Stimulated activated CD8-positive, alpha-beta memory T cell treated with anti-CD3 and anti-CD28 coated beads, Interleukin-15, amount 100 ng/mL, for 48 hours (primary cell): ENCODE results near the gene USP32.

Experiments used
- DNase-seq, 2 donors: peaks; one replicate each; pipeline ENCODE4 v3.0.0-alpha.2; 2020; ENCODE audit warnings: low read depth in 2 of 2

USP32 gene

GRCh38 chr17:60301649-60302048 is 90.3 kb downstream of the USP32 start:
- no peak for DNase-seq

GRCh38 chr17:60300949-60301348 is 91.0 kb downstream of the USP32 start:
- DNase-seq: no peak

GRCh38 chr17:60300011-60300410 is 91.9 kb downstream of the USP32 start:
- DNase-seq: no peak

DNA sequence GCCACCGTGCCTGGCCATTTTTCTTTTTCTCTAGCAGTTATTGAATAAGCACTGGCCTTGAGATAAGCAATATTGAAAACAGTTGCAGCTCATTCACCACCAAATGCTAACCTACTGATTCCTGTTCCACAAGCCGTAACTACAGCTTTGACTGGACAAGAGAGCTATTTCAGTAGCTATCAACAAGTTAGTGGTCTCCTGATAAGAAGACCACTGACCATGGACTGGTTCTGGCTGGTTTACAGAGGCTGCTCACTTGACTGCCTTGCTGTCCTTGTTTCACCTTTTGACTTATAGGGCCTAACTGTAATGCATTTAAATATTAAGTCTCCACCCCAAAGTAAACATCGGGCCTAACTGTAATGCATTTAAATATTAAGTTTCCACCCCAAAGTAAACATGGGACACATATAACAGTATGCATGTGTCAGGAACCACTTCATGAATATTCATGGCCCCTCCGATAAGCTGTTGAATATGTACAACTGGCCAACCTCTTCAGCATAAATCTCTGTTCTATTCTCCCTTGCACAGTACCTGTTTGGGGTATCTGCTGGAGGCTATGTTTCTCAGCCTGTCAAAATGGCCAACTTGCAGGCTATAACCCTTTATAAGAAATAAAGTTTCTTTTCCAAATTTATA is 94.1 kb downstream of the USP32 start:
- DNase-seq: no peak

DNA sequence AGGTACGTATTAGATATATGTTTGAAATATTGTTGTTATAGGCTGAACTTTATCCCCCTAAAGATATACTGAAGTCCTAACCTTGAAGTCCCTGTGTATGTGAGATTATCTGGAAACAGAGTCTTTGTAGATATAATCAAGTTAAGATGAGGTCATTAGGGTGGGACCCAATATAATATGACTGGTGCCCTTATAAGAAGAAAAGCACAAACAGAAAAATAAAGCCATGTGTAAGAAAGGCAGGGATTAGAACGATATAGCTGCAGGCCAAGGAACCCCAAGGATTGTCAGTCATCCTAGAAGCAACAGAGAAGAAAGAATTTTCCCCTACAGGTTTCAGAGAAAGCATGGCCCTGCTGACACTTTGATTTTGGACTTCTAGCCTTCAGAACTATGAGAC is 95.8 kb downstream of the USP32 start:
- DNase-seq: no peak

GRCh38 chr17:60293580-60294335 is 98.2 kb downstream of the USP32 start:
- DNase-seq: no peak

DNA sequence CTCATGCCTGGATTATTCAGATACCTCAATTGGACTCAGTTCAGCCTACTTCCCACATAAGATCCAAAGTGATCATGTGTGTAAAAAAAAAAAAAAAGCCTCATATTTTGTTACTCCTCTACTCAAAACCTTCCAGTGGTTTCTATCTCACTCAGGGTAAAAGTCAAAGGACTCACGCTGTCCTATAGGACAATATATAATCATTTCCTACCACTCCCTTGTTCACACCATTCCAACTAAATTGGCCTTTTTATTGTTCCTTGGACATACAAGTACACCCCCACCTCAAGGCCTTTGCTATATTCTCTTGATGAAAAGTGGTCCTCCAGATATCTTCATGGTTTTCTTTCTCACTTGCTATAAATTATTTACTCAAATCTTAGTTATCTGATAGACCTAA is 99.2 kb downstream of the USP32 start:
- DNase-seq: no peak

- no peak for DNase-seq
Measured at GRCh38 chr17:60284709-60285108, 107.2 kb downstream of the USP32 start.

GRCh38 chr17:60283816-60284215 is 108.1 kb downstream of the USP32 start:
- DNase-seq: no peak

GRCh38 chr17:60280673-60281072 is 111.3 kb downstream of the USP32 start:
- no peak for DNase-seq

GRCh38 chr17:60278237-60278636 is 113.7 kb downstream of the USP32 start:
- DNase-seq: no peak

- DNase-seq: no peak
Measured at GRCh38 chr17:60277258-60277657, 114.7 kb downstream of the USP32 start.

- DNase-seq: no peak
Measured at GRCh38 chr17:60269417-60269816, 122.5 kb downstream of the USP32 start.

- no peak for DNase-seq
Measured at GRCh38 chr17:60260540-60260939, 131.4 kb downstream of the USP32 start.

GRCh38 chr17:60258313-60258712 is 133.6 kb downstream of the USP32 start:
- no peak for DNase-seq

GRCh38 chr17:60256174-60256573 is 135.8 kb downstream of the USP32 start:
- DNase-seq: no peak

DNA sequence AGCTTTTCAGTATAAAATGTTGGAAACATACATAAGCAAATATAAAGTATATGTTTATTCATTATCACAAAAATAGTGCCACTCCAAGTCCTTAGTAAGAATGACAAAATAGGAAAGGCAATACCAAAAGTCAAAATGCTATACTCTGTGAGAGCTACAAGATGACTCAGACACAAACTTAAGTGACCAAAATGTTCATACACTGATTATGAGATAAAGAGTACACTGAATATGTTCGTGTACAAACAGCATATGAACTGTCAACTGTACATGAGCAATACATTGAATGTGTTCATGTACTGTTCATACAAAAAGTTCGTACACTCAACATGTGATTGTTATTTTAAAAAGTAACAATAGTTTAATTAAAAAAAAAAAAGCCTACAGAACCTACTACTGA is 138.9 kb downstream of the USP32 start:
- no peak for DNase-seq

DNA sequence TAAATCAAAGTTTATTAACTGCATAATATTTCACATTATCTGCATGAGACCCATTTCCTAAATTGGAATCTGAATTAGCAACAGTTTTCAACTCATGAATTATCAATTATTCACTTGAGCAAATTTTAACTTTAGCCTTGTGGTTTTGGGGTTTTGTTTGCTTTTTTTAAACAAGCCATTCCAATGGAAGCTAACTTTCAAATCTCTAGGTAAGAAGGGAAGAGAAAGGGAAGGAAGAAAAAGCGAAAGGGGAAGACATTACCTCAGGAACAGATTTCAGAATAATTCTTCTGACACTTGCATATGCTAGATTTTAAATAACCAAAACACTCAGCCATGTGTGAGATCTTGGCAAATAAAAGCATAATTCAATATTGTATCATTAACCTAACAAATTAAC is 139.5 kb downstream of the USP32 start:
- DNase-seq: no peak

DNA sequence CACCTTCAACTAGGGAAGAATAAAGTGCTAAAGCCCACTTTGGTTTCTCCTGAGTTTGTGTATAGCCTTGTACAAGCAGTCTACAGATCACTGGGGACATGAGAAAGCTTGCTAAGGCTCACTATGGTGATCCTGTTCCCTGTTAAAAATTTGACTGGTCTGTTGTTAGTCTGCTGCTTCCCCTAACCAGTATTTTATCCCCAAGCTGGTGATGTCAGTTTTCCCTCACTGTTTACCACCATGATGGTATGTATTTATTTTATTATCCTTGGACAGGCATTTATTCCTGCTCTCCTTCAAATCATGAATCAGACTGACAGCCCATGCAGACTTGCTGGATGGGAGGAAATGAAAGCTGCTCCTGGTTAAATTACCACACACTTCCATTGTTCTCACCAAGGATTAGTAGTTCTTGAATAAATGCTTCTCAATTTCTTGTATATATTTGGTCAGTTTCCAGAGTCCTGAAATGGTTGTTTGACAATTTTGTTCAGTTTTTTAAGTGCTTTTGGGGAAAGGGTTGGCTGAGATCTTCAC is 142.6 kb downstream of the USP32 start:
- DNase-seq: no peak

GRCh38 chr17:60248618-60249289 is 143.2 kb downstream of the USP32 start:
- no peak for DNase-seq

DNA sequence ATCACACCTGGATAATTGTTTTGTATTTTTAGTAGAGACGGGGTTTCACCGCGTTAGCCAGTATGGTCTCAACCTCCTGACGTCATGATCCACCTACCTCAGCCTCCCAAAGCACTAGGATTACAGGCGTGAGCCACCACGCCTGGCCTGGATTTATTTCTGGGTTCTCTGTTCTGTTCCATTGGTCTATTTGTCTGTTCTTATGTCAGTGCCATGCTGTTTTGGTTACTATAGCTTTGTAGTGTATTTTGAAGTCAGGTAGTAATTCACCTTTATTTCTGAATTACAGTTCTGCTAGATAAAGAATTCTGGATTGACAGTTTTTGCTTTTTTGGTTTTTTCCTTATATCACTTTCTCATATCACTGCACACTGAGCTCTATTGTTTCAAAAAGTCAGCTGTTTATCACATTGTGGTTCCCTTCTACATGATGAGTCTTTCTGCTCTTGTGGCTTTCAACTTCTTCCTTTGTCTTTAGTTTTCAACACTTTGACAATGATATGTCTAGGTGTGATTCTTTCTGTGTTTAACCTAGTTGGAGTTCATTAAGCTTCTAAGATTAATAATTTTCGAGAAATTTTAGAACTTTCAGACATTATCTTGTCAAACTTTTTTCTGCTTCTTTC is 144.0 kb downstream of the USP32 start:
- no peak for DNase-seq

- no peak for DNase-seq
Measured at GRCh38 chr17:60244656-60245055, 147.3 kb downstream of the USP32 start.
